Activated gamma-delta T cell (primary cell): ENCODE results near the gene PCDHB5.
"Not testable (repeated sequence)": the region's sequence is repeated elsewhere in the genome, so short reads cannot be mapped to it uniquely, and the experiment has no call there.

Source experiments
- DNase-seq: peaks from one replicate; lab custom pipeline; 2025; lab: John Stamatoyannopoulos, UW
- total RNA-seq, 2 donors: gene quantifications; one replicate each; lab custom pipeline; 2026; lab: John Stamatoyannopoulos, UW

PCDHB5 gene
- 0 to 0.04 reads per million in 2 donors for total RNA-seq

GRCh38 chr5:141135030-141135717 lies at the start of gene PCDHB5:
TSS of gene PCDHB5 (plus strand) at chr5:141135206. CDS start at chr5:141135435, 229 bp downstream.
- DNase-seq = no peak

GRCh38 chr5:141094481-141095262 lies 40.3 kb upstream of the PCDHB5 start, which contains the start of gene PCDHB2:
TSS of gene PCDHB2 (plus strand) at chr5:141094615. CDS start at chr5:141094791, 176 bp downstream.
- DNase-seq = no peak

- DNase-seq = no peak
Observed at GRCh38 chr5:141095263-141095641, 39.8 kb upstream of the PCDHB5 start.

- not testable (repeated sequence) for DNase-seq
Observed at GRCh38 chr5:141096181-141096580, 38.8 kb upstream of the PCDHB5 start.

GRCh38 chr5:141096586-141096985 lies 38.4 kb upstream of the PCDHB5 start:
- not testable (repeated sequence) for DNase-seq

GRCh38 chr5:141100243-141100805 lies 34.7 kb upstream of the PCDHB5 start, which contains the start of gene PCDHB3:
TSS of gene PCDHB3 (plus strand) at chr5:141100473. CDS start at chr5:141100650, 177 bp downstream.
- no peak for DNase-seq

- no peak for DNase-seq
Observed at GRCh38 chr5:141101059-141101458, 33.9 kb upstream of the PCDHB5 start.

GRCh38 chr5:141102070-141102469 lies 32.9 kb upstream of the PCDHB5 start:
- not testable (repeated sequence) for DNase-seq

- not testable (repeated sequence) for DNase-seq
Observed at GRCh38 chr5:141102471-141102870, 32.5 kb upstream of the PCDHB5 start.

GRCh38 chr5:141105350-141105749 lies 29.7 kb upstream of the PCDHB5 start:
- no peak for DNase-seq

GRCh38 chr5:141119250-141119649 lies 15.8 kb upstream of the PCDHB5 start:
- no peak for DNase-seq

- no peak for DNase-seq
Observed at GRCh38 chr5:141121563-141121962, 13.4 kb upstream of the PCDHB5 start, which contains the start of gene PCDHB4. TSS of gene PCDHB4 (plus strand) at chr5:141121818. CDS start at chr5:141121999, 181 bp downstream.

- DNase-seq = no peak
Observed at GRCh38 chr5:141121985-141122384, 13.0 kb upstream of the PCDHB5 start.

GRCh38 chr5:141123396-141124135 lies 11.4 kb upstream of the PCDHB5 start:
- DNase-seq = not testable (repeated sequence)

GRCh38 chr5:141127305-141127704 lies 7.7 kb upstream of the PCDHB5 start:
- DNase-seq = no peak

- no peak for DNase-seq
Observed at GRCh38 chr5:141135718-141136266, 786 bp downstream of the PCDHB5 start.

GRCh38 chr5:141137346-141137745 lies 2.3 kb downstream of the PCDHB5 start:
- DNase-seq = not testable (repeated sequence)

GRCh38 chr5:141149812-141150211 lies 14.8 kb downstream of the PCDHB5 start, which contains the start of gene PCDHB6:
TSS of gene PCDHB6 (plus strand) at chr5:141150057. CDS start at chr5:141150258, 201 bp downstream.
- DNase-seq = no peak

GRCh38 chr5:141150224-141150992 lies 15.4 kb downstream of the PCDHB5 start:
- DNase-seq = no peak

- DNase-seq = no peak
Observed at GRCh38 chr5:141150993-141151325, 16.0 kb downstream of the PCDHB5 start.

- DNase-seq = not testable (repeated sequence)
Observed at GRCh38 chr5:141151632-141152031, 16.6 kb downstream of the PCDHB5 start.
